HCT116 (cell line): ENCODE measurements around the gene MESP2. TPM values are rescaled to one million over a fixed set of nuclear protein-coding genes. Genes with fewer than 3 reads are reported as not detected.

Experiments used
- ATAC-seq: fragments of 200-7000 bp; cut with Tn5 transposase; 2 replicates; pipeline ENCODE4 v1.9.1; 2020; ENCODE audit warnings: mild to moderate bottlenecking, moderate library complexity
- BruUV-seq: library from RNA; stranded (reverse); fragments of 400-500 nt; replicated peaks from 2 replicates; lab custom pipeline; 2021; lab: Mats Ljungman, UMichigan
- CTCF ChIA-PET: fragments of 300-600 bp; sonication (Branson Sonifier 250); formaldehyde crosslinking; loops from one replicate; lab custom pipeline; 2021; ENCODE audit warnings: antibody characterized with exemption; lab: Charles Lee
- POLR2A ChIA-PET: fragments of 300-600, 350-600 bp; sonication (Branson Sonifier 250); formaldehyde crosslinking; loops from one replicate; lab custom pipeline; 2021; ENCODE audit warnings: antibody characterized with exemption; lab: Charles Lee
- RAD21 ChIA-PET, 2 experiments: fragments of 300-600 bp; sonication (Branson Sonifier 250); formaldehyde crosslinking; loops; one replicate each; lab custom pipeline; 2023; ENCODE audit warnings: low total read pairs in 2 of 2; ENCODE audit not compliant: uncharacterized antibody in 2 of 2, unreplicated experiment in 2 of 2, low non-redundant PET in 1 of 2; lab: Charles Lee
- DNase-seq: peaks from one replicate; pipeline ENCODE4 v3.0.0-alpha.2; 2010; ENCODE audit warnings: low read depth, low spot score
- H2AFZ ChIP-seq: fragments of 200-600 bp; shearing (Covaris generic), sonication (generic); 2 replicates; pipeline ENCODE4 v1.6.1; 2017; ENCODE audit warnings: low read depth, mixed run types, mixed read lengths, antibody characterized with exemption, low read length; ENCODE audit not compliant: poor library complexity, severe bottlenecking
- H3K27ac ChIP-seq: 2 replicates; pipeline ENCODE4 v1.5.1; 2012; ENCODE audit warnings: low read depth, low read length
- H3K27me3 ChIP-seq: fragments of 200-600 bp; sonication (generic); 2 replicates; pipeline ENCODE4 v1.6.1; 2016; ENCODE audit warnings: mixed run types, low read length, mixed read lengths; ENCODE audit not compliant: insufficient read depth
- H3K36me3 ChIP-seq, 2 experiments: fragments of 200-500 bp in 1 of 2; fragments of 200-600 bp in 1 of 2; sonication (Bioruptor generic) in 1 of 2; sonication (generic) in 1 of 2; 2 replicates each; pipeline versions ENCODE4 v1.5.1 to v1.6.1; 2014 to 2016; ENCODE audit warnings: low read length in 2 of 2, inconsistent platforms in 1 of 2, mixed read lengths in 1 of 2, mixed run types in 1 of 2; ENCODE audit not compliant: insufficient read depth in 2 of 2, control insufficient read depth in 1 of 2
- H3K4me1 ChIP-seq, 2 experiments: fragments of 200-600 bp in 1 of 2; sonication (generic) in 1 of 2; 2 replicates each; pipeline versions ENCODE4 v1.5.1 to v1.6.1; 2012 to 2017; ENCODE audit warnings: low read length in 2 of 2, inconsistent platforms in 1 of 2, mild to moderate bottlenecking in 1 of 2, mixed read lengths in 1 of 2, mixed run types in 1 of 2, moderate library complexity in 1 of 2; ENCODE audit not compliant: insufficient read depth in 2 of 2, control insufficient read depth in 1 of 2
- H3K4me2 ChIP-seq: fragments of 200-600 bp; sonication (generic); 2 replicates; pipeline ENCODE4 v1.6.1; 2017; ENCODE audit warnings: mixed run types, low read length, mixed read lengths
- H3K4me3 ChIP-seq, 2 experiments: fragments of 200-600 bp in 1 of 2; sonication (generic) in 1 of 2; replicated peaks in 1 of 2; 2 replicates each; pipeline ENCODE4 v1.5.1; 2011 to 2016; ENCODE audit warnings: low read length in 2 of 2, control low read depth in 1 of 2, low read depth in 1 of 2, mild to moderate bottlenecking in 1 of 2, mixed read lengths in 1 of 2, mixed run types in 1 of 2
- H3K79me2 ChIP-seq: fragments of 200-600 bp; sonication (generic); 2 replicates; pipeline ENCODE4 v1.6.1; 2017; ENCODE audit warnings: mild to moderate bottlenecking, mixed run types, low read length, moderate library complexity, mixed read lengths; ENCODE audit not compliant: insufficient read depth
- H3K9ac ChIP-seq: fragments of 200-600 bp; sonication (generic); 2 replicates; pipeline ENCODE4 v1.6.1; 2016; ENCODE audit warnings: low read length, mixed read lengths
- H3K9me2 ChIP-seq: fragments of 200-600 bp; sonication (generic), shearing (Covaris generic); 2 replicates; pipeline ENCODE4 v1.6.1; 2017; ENCODE audit warnings: mixed run types, mild to moderate bottlenecking, moderate library complexity; ENCODE audit not compliant: insufficient read depth
- H3K9me3 ChIP-seq, 2 experiments: fragments of 200-500 bp in 1 of 2; fragments of 200-600 bp in 1 of 2; sonication (Bioruptor generic) in 1 of 2; sonication (generic) in 1 of 2; 2 replicates each; pipeline ENCODE4 v1.6.1; 2014 to 2017; ENCODE audit warnings: low read length in 2 of 2, mixed read lengths in 2 of 2, inconsistent platforms in 1 of 2, low read depth in 1 of 2, mild to moderate bottlenecking in 1 of 2, mixed run types in 1 of 2, moderate library complexity in 1 of 2; ENCODE audit not compliant: control insufficient read depth in 1 of 2, insufficient read depth in 1 of 2
- H4K20me1 ChIP-seq: fragments of 200-600 bp; sonication (generic), shearing (Covaris generic); 2 replicates; pipeline ENCODE4 v1.6.1; 2017; ENCODE audit warnings: mixed run types, mild to moderate bottlenecking, moderate library complexity; ENCODE audit not compliant: insufficient read depth
- CBX3 ChIP-seq: IDR thresholded peaks from 2 replicates; pipeline ENCODE4 v1.6.1; 2012; ENCODE audit warnings: low read depth
- CEBPB ChIP-seq: IDR thresholded peaks from 2 replicates; pipeline ENCODE4 v1.6.1; 2012; ENCODE audit warnings: low read depth
- CTCF ChIP-seq, 3 experiments: fragments of 200-600 bp in 1 of 3; sonication (generic) in 1 of 3; IDR thresholded peaks in 2 of 3; conservative IDR thresholded peaks in 1 of 3; 2 replicates each; pipeline ENCODE4 v1.5.1; 2012 to 2017; ENCODE audit warnings: low read depth in 2 of 3, low read length in 2 of 3, antibody characterized with exemption in 1 of 3, borderline replicate concordance in 1 of 3, control low read depth in 1 of 3, mild to moderate bottlenecking in 1 of 3, mixed read lengths in 1 of 3, mixed run types in 1 of 3, moderate library complexity in 1 of 3; ENCODE audit not compliant: insufficient read depth in 1 of 3
- EGR1 ChIP-seq: IDR thresholded peaks from 2 replicates; pipeline ENCODE4 v1.6.1; 2012; ENCODE audit warnings: low read depth
- EZH2phosphoT487 ChIP-seq: fragments of 200-600 bp; IDR thresholded peaks from 2 replicates; pipeline ENCODE4 v1.6.1; 2018; ENCODE audit warnings: antibody characterized with exemption, borderline replicate concordance
- JUND ChIP-seq: IDR thresholded peaks from 2 replicates; pipeline ENCODE4 v1.6.1; 2012
- MAX ChIP-seq: IDR thresholded peaks from 2 replicates; pipeline ENCODE4 v1.6.1; 2012
- RAD21 ChIP-seq: IDR thresholded peaks from 2 replicates; pipeline ENCODE4 v1.6.1; 2012; ENCODE audit warnings: low read depth, mild to moderate bottlenecking
- SP1 ChIP-seq: IDR thresholded peaks from 2 replicates; pipeline ENCODE4 v1.6.1; 2012; ENCODE audit warnings: low read depth
- SRF ChIP-seq: IDR thresholded peaks from 2 replicates; pipeline ENCODE4 v1.6.1; 2012; ENCODE audit warnings: low read depth
- TCF7L2 ChIP-seq: IDR thresholded peaks from 2 replicates; pipeline ENCODE4 v1.7.0; 2011; ENCODE audit warnings: borderline replicate concordance, inconsistent platforms; ENCODE audit not compliant: insufficient read depth, insufficient read length; ENCODE audit errors: extremely low read depth
- YY1 ChIP-seq: IDR thresholded peaks from 2 replicates; pipeline ENCODE4 v1.6.1; 2011; ENCODE audit warnings: low read length, low read depth, moderate library complexity, mild to moderate bottlenecking; ENCODE audit not compliant: insufficient replicate concordance; ENCODE audit errors: extremely low read depth
- ZBTB33 ChIP-seq: IDR thresholded peaks from 2 replicates; pipeline ENCODE4 v1.6.1; 2011; ENCODE audit warnings: mild to moderate bottlenecking, low read length, moderate library complexity; ENCODE audit not compliant: insufficient replicate concordance; ENCODE audit errors: extremely low read depth
- ZFX ChIP-seq: fragments of 450-650 bp; IDR thresholded peaks from 2 replicates; pipeline ENCODE4 v1.6.1; 2017
- ZNF274 ChIP-seq: fragments of 200-500 bp; sonication (Bioruptor generic); IDR thresholded peaks from 2 replicates; pipeline ENCODE4 v1.6.1; 2014; ENCODE audit warnings: mild to moderate bottlenecking, low read depth, low read length, inconsistent platforms
- intact Hi-C: fragments of 100-400 bp; cut with micrococcal nuclease; formaldehyde crosslinking; loops from 2 replicates; pipeline ENCODE4 v1.10.0; 2022
- total RNA-seq: library from RNA; stranded (reverse); gene quantifications from one replicate; pipeline ENCODE4 v1.2.1, GENCODE V29; 2021; ENCODE audit not compliant: unreplicated experiment

The MESP2 gene
- total RNA-seq, 1 experiment from 2014 or later: 0.20 TPM

DNA sequence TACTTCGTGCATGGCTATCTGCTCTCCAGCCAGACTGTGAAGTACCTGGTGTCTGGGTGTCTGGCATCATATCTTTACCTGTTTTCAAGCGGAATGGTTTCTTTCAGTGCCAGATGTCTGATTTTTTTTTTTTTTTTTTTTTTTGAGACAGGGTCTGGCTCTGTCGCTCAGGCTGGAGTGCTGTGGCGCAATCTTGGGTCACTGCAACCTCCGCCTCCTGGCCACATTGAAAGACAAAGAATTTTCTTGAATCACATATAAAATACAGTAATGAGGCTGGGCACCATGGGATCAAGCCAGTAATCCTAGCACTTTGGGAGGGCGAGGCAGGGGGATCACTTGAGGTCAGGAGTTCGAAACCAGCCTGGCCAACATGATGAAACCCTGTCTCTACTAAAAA is 22.3 kb upstream of the MESP2 start:
- RAD21 ChIA-PET: no interaction called here
- Histone ChIP-seq H3K4me2 (no peak overlapping the region), H3K9ac (no peak overlapping the region), H3K4me1 (peaks cover 4 to 23% of the 10 kb centered on the region in 2 experiments; a peak in 2 of 4 replicates), H3K9me2 (no peaks in the 10 kb centered on the region), H3K27ac (no peak overlapping the region), H4K20me1 (no peaks in the 10 kb centered on the region), H3K27me3 (no peaks in the 10 kb centered on the region), H3K79me2 (no peaks in the 10 kb centered on the region; the same call in 1 of the 2 replicates), H3K9me3 (no peaks in the 10 kb centered on the region), H3K36me3 (no peaks in the 10 kb centered on the region), H3K4me3 (no peak overlapping the region), H2AFZ (no peak overlapping the region)
- TF ChIP-seq ZBTB33 (no peak), EGR1 (no peak), EZH2phosphoT487 (no peak), RAD21 (no peak), ZFX (no peak), MAX (no peak), CTCF (IDR thresholded peaks at IDR 0.05 in 2 of 3, conservative IDR thresholded peaks at IDR 0.05 in 1 of 3; ENCODE audit: borderline replicate concordance in 1 of 3, insufficient read depth in 1 of 3, low read depth in 2 of 3, low read length in 2 of 3) (no peak), YY1 (no peak), SP1 (no peak), TCF7L2 (no peak), CBX3 (no peak), ZNF274 (no peak), JUND (no peak), SRF (no peak), CEBPB (no peak)
- intact Hi-C loops: no loop called here
- no TSS peak for BruUV-seq
- DNase-seq: no peak
- POLR2A ChIA-PET: no interaction called here
- CTCF ChIA-PET: interaction anchor here (2.0 to 2.8 kb wide), 2 partner anchors 121 to 134 kb away, joined by 4 to 9 read pairs; no protein-coding TSS in a partner anchor
- ATAC-seq: no peak
